Measurements from ENCODE around the gene PDPK1. TPM values are rescaled to one million over a fixed set of nuclear protein-coding genes. Genes with fewer than 3 reads are reported as not detected.
"Not testable (repeated sequence)": the region's sequence is repeated elsewhere in the genome, so short reads cannot be mapped to it uniquely, and the experiment has no call there.

PDPK1 gene
- polyA plus RNA-seq, 1 donor (not counting 4 experiments of a cell fraction or from before 2014, with no cell fraction given): 23.4 TPM

DNA sequence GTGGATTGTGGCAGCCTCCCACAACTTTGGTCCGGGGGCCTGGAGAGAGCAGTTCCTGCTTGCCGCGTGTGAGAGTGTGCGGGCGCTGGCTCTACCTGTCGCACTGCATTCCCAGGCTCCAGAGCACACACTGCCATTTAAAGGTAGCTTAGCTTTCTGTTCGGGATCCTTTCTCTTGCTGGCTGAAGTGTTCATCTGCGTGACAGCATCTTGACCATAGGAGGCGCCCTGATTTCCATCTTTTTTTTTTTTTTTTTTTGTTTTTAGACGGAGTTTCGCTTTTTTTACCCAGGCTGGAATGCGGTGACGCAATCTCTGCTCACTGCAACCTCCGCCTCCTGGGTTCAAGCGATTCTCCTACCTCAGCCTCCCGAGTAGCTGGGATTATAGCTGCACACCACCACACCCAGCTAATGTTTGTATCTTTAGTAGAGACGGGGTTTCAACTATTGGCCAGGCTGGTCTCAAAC, 13.6 kb downstream of the PDPK1 start:
- not testable (repeated sequence) for FAIRE-seq; H3K27ac ChIP-seq (ENCODE audit: control insufficient read depth, insufficient read depth, low read length)

DNA sequence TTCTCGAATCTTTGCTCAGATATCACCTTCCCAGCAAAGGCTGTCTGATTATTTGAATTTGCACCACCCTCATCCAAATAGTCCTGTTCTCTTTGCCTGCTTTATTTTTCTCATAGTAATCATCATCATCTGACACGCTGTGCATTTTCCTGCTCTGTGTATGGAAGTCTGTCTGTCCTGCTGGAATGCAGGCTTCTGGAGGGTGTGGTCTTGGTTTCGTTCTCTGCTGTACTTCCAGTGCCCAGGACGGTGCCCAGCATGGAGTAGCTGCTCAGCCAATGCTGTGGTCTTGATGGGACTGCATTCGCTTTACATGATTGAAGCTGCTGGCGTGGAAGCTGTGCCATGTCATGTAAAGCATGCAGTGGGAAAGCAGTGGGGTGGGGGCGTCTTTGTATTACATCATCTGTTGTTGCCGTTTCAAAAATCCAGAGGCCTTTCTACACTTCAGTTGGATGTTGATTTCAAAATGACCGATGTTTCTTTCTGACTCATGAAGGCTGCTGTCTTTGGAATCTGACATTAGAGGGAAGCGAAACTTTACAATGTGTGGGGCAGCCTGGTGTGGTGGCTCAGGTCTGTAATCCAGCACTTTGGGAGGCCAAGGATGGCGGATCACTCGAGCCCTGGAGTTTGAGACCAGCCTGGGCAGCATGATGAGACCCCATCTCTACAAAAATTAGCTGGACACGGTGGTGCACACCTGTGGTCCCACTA, 17.0 kb downstream of the PDPK1 start:
- H3K9me1 ChIP-seq (ENCODE audit: control insufficient read depth, extremely low read depth, insufficient read depth, low read length); H3K9ac ChIP-seq (ENCODE audit: control insufficient read depth, extremely low read depth, insufficient read depth, low read length); H3K4me3 ChIP-seq (ENCODE audit: control insufficient read depth in 2 of 3, extremely low read depth in 1 of 3, insufficient read depth in 2 of 3, low read depth in 1 of 3, low read length in 3 of 3); H2AFZ ChIP-seq (ENCODE audit: control insufficient read depth, low read length); H3K27ac ChIP-seq (ENCODE audit: control insufficient read depth, insufficient read depth, low read length); H3K36me3 ChIP-seq (ENCODE audit: control insufficient read depth in 2 of 2, extremely low read depth in 1 of 2, insufficient read depth in 2 of 2, low read length in 2 of 2); H4K20me1 ChIP-seq (ENCODE audit: control insufficient read depth, extremely low read depth, insufficient read depth, low read length); H3K4me2 ChIP-seq (ENCODE audit: control insufficient read depth, extremely low read depth, insufficient read depth, low read depth, low read length); H3K79me2 ChIP-seq (ENCODE audit: control insufficient read depth, insufficient read depth, low read length); H3K4me1 ChIP-seq (ENCODE audit: control insufficient read depth, extremely low read depth, insufficient read depth, low read length); FAIRE-seq; DNase-seq (ENCODE audit: low read depth, low spot score); H3K9me3 ChIP-seq (ENCODE audit: control insufficient read depth, low read depth, low read length); H3K27me3 ChIP-seq (ENCODE audit: control insufficient read depth, extremely low read depth, insufficient read depth, low read length); dilution Hi-C loops (cut with MboI; ENCODE audit: extremely low pct_ligation_motif_present, low sequenced_read_pairs): not testable (repeated sequence)

More for the DNA sequence above, 13.6 kb downstream of the PDPK1 start:
- DNase-seq (ENCODE audit: low read depth, low spot score); H4K20me1 ChIP-seq (ENCODE audit: control insufficient read depth, extremely low read depth, insufficient read depth, low read length); H3K79me2 ChIP-seq (ENCODE audit: control insufficient read depth, insufficient read depth, low read length); H2AFZ ChIP-seq (ENCODE audit: control insufficient read depth, low read length); dilution Hi-C loops (cut with MboI; ENCODE audit: extremely low pct_ligation_motif_present, low sequenced_read_pairs); H3K4me1 ChIP-seq (ENCODE audit: control insufficient read depth, extremely low read depth, insufficient read depth, low read length); H3K27me3 ChIP-seq (ENCODE audit: control insufficient read depth, extremely low read depth, insufficient read depth, low read length); H3K9ac ChIP-seq (ENCODE audit: control insufficient read depth, extremely low read depth, insufficient read depth, low read length); H3K4me3 ChIP-seq (ENCODE audit: control insufficient read depth in 2 of 3, extremely low read depth in 1 of 3, insufficient read depth in 2 of 3, low read depth in 1 of 3, low read length in 3 of 3); H3K9me3 ChIP-seq (ENCODE audit: control insufficient read depth, low read depth, low read length); H3K9me1 ChIP-seq (ENCODE audit: control insufficient read depth, extremely low read depth, insufficient read depth, low read length); H3K36me3 ChIP-seq (ENCODE audit: control insufficient read depth in 2 of 2, extremely low read depth in 1 of 2, insufficient read depth in 2 of 2, low read length in 2 of 2): not testable (repeated sequence)
- H3K4me2 ChIP-seq (ENCODE audit: control insufficient read depth, extremely low read depth, insufficient read depth, low read depth, low read length): peak overlapping the region; percentile 32

DNA sequence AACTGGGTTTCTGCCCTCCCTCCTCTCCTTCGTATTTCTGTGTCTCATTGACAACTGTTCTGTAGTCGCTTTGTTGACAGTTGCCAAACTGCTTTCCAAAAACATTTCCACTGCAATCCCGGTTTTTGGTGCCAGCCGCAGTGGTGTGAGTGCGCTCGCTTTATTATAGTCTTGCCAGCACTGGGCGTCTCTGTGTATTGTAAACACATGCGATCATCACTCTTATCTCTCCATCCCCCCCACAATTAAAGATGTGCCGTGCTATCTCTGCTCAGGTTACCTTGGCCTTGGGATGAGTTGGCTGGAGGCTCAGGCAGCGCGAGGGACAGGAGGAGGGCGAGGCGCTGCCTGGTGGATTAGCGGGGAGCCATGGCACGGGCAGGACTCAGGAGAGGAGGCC, 19.3 kb downstream of the PDPK1 start:
- H3K4me1 ChIP-seq (ENCODE audit: control insufficient read depth, extremely low read depth, insufficient read depth, low read length); H3K36me3 ChIP-seq (ENCODE audit: control insufficient read depth in 2 of 2, extremely low read depth in 1 of 2, insufficient read depth in 2 of 2, low read length in 2 of 2); DNase-seq (ENCODE audit: low read depth, low spot score); H2AFZ ChIP-seq (ENCODE audit: control insufficient read depth, low read length); H3K27me3 ChIP-seq (ENCODE audit: control insufficient read depth, extremely low read depth, insufficient read depth, low read length); H4K20me1 ChIP-seq (ENCODE audit: control insufficient read depth, extremely low read depth, insufficient read depth, low read length); H3K9me3 ChIP-seq (ENCODE audit: control insufficient read depth, low read depth, low read length); H3K4me3 ChIP-seq (ENCODE audit: control insufficient read depth in 2 of 3, extremely low read depth in 1 of 3, insufficient read depth in 2 of 3, low read depth in 1 of 3, low read length in 3 of 3); H3K9ac ChIP-seq (ENCODE audit: control insufficient read depth, extremely low read depth, insufficient read depth, low read length); H3K4me2 ChIP-seq (ENCODE audit: control insufficient read depth, extremely low read depth, insufficient read depth, low read depth, low read length); H3K79me2 ChIP-seq (ENCODE audit: control insufficient read depth, insufficient read depth, low read length); H3K27ac ChIP-seq (ENCODE audit: control insufficient read depth, insufficient read depth, low read length); dilution Hi-C loops (cut with MboI; ENCODE audit: extremely low pct_ligation_motif_present, low sequenced_read_pairs); FAIRE-seq; H3K9me1 ChIP-seq (ENCODE audit: control insufficient read depth, extremely low read depth, insufficient read depth, low read length): not testable (repeated sequence)

DNA sequence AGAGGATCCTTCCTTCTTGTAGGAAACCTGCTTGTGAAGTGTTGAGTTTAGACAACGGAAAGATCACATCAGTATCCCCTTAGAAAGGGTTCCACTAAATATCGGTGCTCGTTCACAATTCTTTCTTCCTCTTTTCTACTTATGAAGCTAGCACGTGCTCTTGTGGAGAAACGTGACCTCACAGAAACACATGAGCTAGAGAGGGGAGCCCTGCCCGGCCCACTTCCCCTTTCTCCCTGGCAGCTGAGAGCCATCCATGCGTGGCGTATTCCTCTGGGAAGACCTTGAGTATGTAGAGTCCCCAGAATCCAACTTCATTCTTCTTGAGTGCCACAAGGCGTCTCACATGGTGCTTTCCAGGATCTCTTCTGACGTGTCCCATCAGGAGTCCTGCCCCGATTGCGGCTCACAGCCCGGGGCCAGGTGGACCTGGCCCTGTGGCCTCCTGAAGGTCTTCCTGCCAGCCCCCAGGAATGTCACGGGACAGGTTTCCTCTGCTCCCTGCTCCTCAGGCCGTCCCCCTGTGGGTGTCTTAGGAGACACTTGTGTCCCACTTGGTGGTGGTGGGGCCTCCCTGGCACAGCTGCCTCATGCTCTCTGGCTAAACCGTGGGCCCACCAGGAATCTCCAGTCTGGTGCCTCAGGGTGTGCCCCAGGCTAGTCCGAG, 22.4 kb downstream of the PDPK1 start:
- H3K79me2 ChIP-seq (ENCODE audit: control insufficient read depth, insufficient read depth, low read length); dilution Hi-C loops (cut with MboI; ENCODE audit: extremely low pct_ligation_motif_present, low sequenced_read_pairs); H3K4me3 ChIP-seq (ENCODE audit: control insufficient read depth in 2 of 3, extremely low read depth in 1 of 3, insufficient read depth in 2 of 3, low read depth in 1 of 3, low read length in 3 of 3); H2AFZ ChIP-seq (ENCODE audit: control insufficient read depth, low read length); H3K9ac ChIP-seq (ENCODE audit: control insufficient read depth, extremely low read depth, insufficient read depth, low read length); H3K4me2 ChIP-seq (ENCODE audit: control insufficient read depth, extremely low read depth, insufficient read depth, low read depth, low read length); H3K36me3 ChIP-seq (ENCODE audit: control insufficient read depth in 2 of 2, extremely low read depth in 1 of 2, insufficient read depth in 2 of 2, low read length in 2 of 2); DNase-seq (ENCODE audit: low read depth, low spot score); H3K27me3 ChIP-seq (ENCODE audit: control insufficient read depth, extremely low read depth, insufficient read depth, low read length); H3K9me1 ChIP-seq (ENCODE audit: control insufficient read depth, extremely low read depth, insufficient read depth, low read length); H3K9me3 ChIP-seq (ENCODE audit: control insufficient read depth, low read depth, low read length); H3K27ac ChIP-seq (ENCODE audit: control insufficient read depth, insufficient read depth, low read length); FAIRE-seq; H3K4me1 ChIP-seq (ENCODE audit: control insufficient read depth, extremely low read depth, insufficient read depth, low read length); H4K20me1 ChIP-seq (ENCODE audit: control insufficient read depth, extremely low read depth, insufficient read depth, low read length): not testable (repeated sequence)

DNA sequence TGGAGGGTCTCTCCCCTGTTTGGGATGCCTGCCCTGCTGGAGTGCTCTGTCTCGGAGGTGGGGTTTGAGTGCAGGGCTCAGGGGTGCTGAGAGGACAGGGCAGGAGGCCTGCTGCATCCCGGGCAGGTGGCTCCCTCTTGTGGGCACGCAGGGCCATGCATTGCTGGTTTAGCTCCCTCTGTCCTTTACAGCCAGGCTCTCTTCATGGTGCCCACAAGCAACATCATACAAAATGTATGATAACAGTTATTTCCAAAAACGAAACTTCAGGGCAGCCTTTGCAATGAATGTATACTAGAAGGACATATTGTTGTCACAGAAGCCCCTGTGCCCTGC, 22.9 kb downstream of the PDPK1 start:
- H2AFZ ChIP-seq (ENCODE audit: control insufficient read depth, low read length); H3K79me2 ChIP-seq (ENCODE audit: control insufficient read depth, insufficient read depth, low read length); H4K20me1 ChIP-seq (ENCODE audit: control insufficient read depth, extremely low read depth, insufficient read depth, low read length); H3K36me3 ChIP-seq (ENCODE audit: control insufficient read depth in 2 of 2, extremely low read depth in 1 of 2, insufficient read depth in 2 of 2, low read length in 2 of 2); H3K4me3 ChIP-seq (ENCODE audit: control insufficient read depth in 2 of 3, extremely low read depth in 1 of 3, insufficient read depth in 2 of 3, low read depth in 1 of 3, low read length in 3 of 3); H3K27me3 ChIP-seq (ENCODE audit: control insufficient read depth, extremely low read depth, insufficient read depth, low read length); H3K9me1 ChIP-seq (ENCODE audit: control insufficient read depth, extremely low read depth, insufficient read depth, low read length); H3K9me3 ChIP-seq (ENCODE audit: control insufficient read depth, low read depth, low read length); H3K27ac ChIP-seq (ENCODE audit: control insufficient read depth, insufficient read depth, low read length); H3K4me1 ChIP-seq (ENCODE audit: control insufficient read depth, extremely low read depth, insufficient read depth, low read length); H3K4me2 ChIP-seq (ENCODE audit: control insufficient read depth, extremely low read depth, insufficient read depth, low read depth, low read length); H3K9ac ChIP-seq (ENCODE audit: control insufficient read depth, extremely low read depth, insufficient read depth, low read length); dilution Hi-C loops (cut with MboI; ENCODE audit: extremely low pct_ligation_motif_present, low sequenced_read_pairs); DNase-seq (ENCODE audit: low read depth, low spot score): not testable (repeated sequence)
- peak; percentile 75 for FAIRE-seq
